NCI-H146 treated with DMSO at 0.1 percent for 48 hours (cell line): ENCODE measurements around the gene ZPBP2.

ENCODE experiments used
- DNase-seq: peaks from one replicate; lab custom pipeline; 2025; ENCODE audit not compliant: unreplicated experiment; lab: John Stamatoyannopoulos, UW

ZPBP2 gene

DNA sequence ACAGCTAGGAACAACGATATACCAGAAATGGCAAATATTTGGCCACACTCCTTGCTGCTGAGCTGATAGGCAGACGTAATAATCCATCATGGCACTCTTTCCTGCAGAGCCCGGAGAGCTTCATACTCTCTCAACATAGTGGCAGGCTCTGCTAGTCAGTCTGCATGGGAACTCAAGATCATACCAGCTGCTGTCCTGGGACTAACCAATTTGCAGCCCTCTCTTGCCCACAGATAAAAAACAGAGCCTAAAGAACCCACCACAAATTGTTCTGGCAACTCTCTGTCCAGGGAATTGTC lies 36.9 kb downstream of the ZPBP2 start:
- DNase-seq, result no peak

DNA sequence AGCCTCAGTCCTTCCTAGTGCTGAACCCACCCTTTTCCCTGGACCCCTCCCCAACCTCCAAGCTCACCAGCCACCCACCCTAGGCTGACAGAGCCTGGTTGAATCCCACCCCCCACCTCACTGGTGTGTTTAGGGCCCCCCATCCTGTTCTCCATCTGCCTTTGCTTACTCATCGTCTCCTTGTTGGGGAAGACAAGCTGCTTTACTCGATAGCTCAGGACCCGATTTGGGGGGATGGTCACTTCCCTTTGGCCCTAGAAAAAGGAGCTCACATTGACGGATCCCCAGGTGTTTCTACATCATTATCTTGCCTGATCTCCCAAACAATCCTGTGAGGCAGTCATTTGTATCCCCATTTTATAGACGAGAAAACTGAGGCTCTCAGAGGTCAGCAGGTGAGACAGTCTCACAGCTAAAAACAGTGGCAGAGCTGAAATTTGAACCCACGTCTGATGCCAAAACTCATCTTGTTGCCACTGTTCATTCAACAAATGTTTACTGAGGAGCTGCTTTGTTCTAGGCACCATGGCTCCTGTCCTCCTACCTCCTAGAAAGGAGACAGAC lies 40.9 kb downstream of the ZPBP2 start:
- DNase-seq, result no peak

DNA sequence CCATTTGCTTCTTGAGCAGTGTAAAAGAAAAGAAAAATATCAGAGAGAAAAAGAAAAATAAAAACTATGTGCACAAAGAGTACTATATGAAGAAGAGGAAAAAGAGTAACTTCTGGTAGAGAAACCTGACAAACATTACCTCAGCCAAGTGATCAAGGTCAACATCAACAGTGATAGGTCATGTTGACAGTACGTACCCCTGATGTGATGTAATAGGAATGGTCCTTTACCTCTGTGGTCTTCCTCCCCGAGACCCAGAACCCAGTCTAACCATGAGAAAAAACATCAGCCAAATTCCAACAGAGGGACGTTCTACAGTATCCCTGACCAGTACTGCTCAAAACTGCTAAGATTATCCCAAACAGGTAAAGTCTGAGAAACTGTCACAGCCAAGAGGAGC lies 46.0 kb downstream of the ZPBP2 start:
- no peak for DNase-seq

DNA sequence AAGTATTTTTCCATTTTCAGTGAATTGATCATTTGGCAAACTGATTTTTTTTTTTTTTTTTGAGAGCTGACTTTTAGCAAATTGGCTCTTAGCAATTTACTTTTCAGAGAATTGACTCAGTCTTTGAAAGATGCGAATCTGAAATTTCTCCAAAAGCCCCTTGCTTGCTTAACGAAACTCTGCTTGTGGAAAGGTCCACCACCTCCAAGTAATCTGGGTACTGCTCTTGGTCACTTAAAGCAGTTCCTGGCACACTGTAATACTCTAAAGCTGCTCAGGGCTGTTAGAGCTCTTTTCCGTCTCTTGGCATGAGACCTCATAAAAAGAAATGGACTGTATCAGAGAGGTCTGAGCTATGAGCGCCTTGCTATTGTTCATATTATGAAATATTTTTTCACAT lies 47.6 kb downstream of the ZPBP2 start:
- DNase-seq, result no peak

DNA sequence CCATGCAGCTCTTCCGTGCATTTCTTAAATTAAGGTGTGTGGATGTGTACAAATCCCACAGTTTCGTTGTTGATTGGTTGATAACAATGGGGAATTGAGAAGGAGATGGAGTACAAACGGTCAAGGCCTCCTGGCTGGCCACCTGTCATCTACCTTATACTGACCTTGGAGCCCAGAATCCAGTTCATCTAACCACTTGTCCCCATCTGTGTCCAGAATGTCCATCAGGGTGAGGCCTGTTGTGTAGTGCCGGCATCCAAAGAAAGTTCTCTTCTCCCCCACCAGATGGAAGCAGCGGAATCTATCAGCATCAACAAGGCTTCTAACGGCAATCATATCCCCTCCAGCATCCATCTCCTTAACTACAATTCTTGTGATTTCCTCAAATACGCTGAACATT lies 48.9 kb downstream of the ZPBP2 start:
- DNase-seq, result no peak

DNA sequence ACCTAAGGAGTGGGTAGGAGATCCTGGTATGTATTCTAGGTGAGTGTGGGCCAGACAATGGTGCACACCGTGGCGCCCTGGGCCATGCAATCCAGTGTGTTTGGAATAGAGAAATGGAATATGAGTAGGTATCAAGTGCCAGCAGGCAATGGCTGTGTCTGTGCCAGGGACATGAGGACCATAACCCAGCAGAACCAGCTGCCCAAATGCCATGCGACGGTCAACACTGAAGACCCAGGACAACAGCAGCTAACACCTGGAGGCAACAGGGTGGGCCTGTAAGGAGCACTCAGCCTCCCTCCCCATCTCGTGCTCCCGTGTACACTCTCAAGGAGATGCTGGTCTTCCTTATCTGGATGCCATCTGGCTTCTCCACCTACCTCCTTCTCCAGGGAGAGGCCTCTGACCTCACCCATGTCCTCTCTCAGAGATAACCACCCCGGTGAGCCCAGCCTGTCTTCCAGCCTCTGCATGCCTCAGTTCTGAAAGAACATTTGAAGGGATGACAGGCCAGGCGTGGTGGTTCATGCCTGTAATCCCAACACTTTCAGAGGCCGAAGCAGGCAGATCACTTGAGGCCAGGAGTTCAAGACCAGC lies 51.2 kb downstream of the ZPBP2 start:
- DNase-seq, result no peak

DNA sequence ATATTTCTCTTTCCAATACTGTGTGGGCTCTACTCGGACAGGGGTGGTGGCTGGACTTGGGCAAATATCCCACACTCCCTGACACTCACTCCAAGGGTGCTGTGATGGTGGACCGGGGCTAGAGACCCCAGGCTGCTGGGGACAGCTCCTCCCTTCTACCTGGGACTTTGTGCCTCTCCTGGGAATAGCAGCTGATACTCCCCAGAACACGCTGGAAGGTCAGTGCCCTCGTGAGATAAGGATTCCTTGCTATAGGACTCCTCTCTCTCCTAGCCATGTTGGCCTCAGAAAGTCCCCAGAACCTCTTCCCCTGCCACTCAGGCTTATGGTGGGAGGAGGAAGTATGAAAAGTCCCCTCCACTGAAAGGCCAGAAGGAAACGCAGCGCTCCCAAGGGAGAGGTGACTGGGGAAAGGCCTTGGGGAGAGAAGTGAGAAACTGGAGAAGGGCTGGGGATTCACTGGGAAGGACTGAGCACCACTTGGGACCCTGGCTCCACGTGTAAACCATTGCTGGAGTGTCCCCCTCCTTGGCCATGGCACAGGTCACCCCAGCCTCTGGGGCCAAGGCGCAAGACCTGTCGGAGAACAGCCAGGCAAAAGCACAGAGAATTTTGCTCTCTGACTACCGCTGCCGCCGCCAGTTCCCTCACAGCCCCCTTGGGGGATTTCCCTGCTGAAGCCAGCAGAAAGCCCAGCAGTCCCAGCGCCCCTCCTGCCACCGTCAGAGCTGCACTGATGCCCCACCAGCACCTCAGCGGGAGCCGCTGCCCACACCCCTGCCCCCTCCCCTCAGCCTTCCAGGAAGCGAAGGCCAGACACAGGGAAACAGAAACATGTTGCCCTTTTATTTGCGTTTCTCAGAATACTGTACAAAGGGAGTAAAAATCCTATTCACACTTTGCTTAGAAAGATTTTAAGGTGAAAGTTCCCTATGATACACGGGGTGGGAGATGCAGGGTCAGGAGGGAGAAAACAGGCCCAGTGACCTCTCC lies 52.5 kb downstream of the ZPBP2 start:
- DNase-seq, result no peak

DNA sequence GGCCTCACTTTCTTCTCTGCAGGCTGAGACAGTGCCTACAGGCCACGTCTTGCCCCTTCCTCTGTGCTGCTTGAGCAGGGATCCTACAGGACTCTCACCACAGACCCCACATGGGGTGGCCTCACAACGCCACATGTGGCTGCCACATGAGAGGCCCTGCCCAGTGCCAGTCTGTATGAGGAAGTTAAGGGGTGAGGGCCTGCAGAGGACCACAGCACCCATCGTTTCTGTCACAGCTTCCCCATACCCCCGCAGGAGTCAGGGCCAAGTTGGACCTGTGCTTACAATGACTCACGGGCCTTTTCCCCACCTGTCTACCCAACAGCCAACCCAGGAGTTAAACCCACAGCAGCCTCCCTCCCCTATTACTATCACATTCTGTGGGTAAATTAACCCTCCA lies 53.3 kb downstream of the ZPBP2 start:
- no peak for DNase-seq

DNA sequence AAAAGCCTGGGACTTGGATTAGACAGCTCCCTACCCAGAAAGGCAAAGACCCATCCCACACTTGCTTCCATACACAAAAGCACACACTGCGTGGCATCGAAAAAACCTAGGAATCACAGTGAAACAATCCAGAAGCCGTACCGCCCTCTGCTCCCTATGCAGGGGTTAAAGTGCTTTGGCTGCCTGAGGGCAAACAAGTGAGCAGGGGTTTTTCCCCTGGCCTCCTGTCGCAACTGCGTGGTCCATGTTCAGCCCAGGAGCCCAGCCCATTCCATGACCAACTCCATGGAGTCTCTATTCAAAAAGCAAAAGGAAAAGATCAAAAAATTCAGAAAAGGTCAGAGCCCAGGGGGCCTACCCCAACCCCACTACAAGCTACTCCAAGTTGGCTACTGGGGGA lies 54.0 kb downstream of the ZPBP2 start:
- no peak for DNase-seq

DNA sequence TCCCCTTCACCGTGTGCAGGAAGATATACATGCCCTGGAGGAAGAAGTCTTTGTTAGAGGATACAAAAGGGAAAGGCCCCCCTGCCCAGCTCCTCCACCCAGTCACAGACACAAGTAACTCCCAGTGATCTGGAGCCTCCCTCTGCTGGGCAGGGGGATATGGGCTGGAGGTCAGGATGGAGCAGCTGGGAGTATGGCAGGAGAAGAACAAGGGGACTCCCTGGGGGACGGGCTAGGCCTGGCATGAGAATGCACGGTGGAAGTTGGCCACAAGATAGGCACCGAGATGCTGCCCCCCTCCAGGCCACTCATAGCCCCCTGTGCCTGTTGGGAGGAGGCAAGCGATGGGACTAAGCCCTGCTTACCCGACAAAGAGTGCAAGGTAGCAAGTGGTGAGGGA lies 55.2 kb downstream of the ZPBP2 start:
- DNase-seq, result no peak

DNA sequence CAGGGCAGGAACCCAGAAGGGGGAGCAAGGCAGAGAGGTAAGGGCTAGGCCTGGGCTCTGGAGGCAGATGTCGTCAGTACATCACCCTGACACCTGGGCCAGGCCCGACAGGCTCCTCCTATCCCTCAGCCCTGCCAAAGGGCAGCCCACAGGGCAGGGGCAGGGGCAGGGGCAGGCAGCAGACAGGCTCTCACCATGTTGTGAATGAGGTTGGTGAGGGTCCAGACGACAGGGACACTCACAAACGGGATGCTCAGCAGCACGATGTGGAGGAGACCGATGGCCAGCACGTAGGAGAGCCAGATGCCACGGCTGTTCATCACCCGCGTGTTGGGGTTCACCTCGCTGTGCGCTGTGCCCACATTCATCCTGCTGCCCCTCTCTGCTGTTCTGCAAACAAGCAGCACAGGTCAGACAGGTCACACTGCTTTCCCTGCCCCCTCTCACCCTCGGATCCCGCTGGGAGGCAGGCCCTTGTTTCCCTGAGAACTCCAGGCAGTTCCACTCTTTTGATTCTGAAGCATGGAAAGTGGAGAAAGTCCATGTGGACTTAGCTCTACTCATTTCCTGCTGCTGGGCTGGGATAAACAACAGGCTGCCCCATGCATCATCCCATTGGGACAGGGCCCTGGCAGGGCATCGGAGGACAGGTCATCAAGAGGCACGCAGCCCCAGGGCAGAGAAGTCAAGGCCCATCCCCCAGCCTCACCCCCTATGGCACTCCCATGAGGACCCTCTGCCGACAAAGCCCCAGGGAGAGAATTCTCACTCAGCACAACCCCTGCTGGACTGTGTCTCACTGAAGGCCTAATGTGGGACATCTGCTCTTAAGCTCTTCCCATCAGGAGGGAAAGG lies 56.1 kb downstream of the ZPBP2 start:
- DNase-seq, result no peak

DNA sequence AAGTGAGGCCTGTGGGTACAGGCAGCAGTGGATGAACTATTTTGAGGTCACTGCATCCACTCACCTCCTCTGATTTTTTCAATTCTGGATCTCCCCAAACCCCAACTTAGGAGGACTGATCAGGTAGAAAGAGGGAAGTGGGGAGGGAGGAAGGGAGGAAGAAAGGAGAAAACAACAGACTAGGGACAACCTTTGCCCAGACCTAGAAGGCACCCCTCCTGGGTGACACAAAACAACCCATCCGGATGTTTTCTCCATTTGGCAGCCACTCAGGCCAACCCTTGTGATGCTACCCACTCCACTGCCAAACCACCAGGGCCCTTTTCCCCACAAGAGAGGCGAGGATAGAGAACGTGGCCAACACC lies 56.7 kb downstream of the ZPBP2 start:
- no peak for DNase-seq

DNA sequence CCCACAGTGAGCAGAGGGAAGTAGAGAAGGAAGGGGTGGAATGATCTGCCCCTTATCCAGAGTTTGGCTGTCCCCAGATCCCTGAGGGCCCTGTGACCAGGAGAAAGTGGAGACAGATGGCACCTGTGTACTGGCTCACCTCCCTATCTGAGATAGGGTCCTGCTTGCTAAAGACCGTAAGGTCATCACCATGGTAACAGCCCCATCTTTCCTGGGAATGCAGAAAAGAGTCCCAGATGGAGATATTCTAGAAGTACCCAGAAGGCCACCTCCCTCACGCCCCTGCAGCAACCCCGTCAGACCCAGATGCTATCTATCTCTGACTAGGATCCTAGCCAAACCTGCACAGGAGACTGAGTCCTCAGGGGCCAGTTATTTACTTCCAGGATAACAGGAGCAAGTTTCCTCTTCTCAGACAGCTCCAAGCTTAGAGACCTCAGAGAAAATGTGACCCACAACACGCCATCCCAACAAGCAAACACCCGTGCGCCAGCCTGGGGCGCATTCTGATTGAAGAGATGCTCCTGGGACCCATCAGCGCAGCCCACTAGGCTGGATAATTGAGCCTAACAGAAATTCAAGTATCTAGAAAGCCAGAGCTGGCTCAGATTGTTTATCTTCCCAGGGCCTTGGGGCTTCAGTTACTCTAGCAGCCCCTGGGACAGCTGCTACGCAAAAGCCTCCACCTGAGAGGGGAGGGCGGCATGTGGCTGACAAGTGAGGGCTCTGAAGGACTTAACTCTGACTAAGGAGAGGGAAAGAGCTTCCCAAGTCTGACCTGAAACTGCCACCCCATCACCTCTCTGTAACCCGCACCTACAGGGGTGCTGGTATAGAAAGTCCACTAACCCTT lies 57.5 kb downstream of the ZPBP2 start:
- DNase-seq, result no peak

DNA sequence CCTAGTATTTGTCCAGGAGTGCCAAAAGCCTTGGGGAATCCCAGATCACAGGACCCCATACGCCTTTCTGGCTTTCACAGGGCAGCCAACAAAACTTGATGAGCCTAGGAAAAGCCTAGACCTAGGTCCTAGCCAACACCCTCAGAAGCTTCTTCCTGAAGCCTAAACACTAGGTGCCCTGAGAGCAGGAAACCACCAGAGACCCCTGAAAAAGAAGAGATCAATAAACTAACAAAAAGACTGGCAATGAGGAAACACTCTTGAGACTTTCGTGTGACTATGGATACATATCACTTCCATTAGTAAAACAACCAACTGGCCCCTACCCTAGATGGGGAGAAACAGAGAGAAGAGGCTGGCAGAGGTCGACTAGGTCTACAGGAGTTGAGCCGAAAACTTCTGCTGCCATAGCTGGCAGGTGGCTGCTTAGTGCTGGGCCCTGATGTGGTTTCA lies 58.2 kb downstream of the ZPBP2 start:
- DNase-seq, result no peak

DNA sequence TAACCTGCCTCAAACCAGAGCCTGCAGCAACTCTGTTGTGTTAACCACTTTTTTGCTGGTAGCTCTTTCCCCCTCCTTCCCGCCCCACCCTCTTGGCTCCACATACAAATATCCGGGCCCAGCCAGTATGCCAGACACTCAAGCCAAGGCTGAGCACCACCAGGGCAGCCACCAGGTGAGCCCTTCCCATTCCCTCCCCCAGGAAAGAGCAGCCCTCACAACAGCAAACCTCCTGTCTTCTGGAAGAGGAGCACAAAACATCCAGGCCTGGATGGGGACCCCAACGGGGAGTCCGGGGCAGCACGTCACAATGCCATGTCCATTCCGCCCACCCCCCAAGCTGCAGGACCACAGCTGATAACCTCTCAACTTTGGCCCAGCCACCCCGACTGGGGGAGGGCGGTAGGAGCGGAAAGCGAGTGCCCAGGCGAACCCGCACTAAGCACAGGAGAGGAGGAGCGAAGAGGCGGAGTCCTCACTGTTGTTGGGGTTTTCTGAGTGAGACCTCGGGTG lies 58.6 kb downstream of the ZPBP2 start:
- no peak for DNase-seq
